K562 (cell line): ENCODE results near the gene PSMC3IP. TPM values are rescaled to one million over a fixed set of nuclear protein-coding genes. Genes with fewer than 3 reads are reported as not detected.

Experiments
- ERF ChIP-seq: fragments of 450-650 bp; formaldehyde crosslinking; IDR thresholded peaks from 2 replicates; pipeline ENCODE4 v1.4.0; 2020; ENCODE audit warnings: mild to moderate bottlenecking, mixed read lengths
- RNF2 ChIP-seq: sonication (generic); IDR thresholded peaks from 2 replicates; pipeline ENCODE4 v1.6.1; 2016
- TGIF2 ChIP-seq: sonication (generic); formaldehyde crosslinking; IDR thresholded peaks from 2 replicates; pipeline ENCODE4 v1.8.1; 2022; ENCODE audit warnings: mild to moderate bottlenecking, missing genetic modification reagents, moderate library complexity
- XRCC3 ChIP-seq: fragments of 450-650 bp; IDR thresholded peaks from 2 replicates; pipeline ENCODE4 v1.6.1; 2017; ENCODE audit warnings: mild to moderate bottlenecking, moderate library complexity
- ZFX ChIP-seq: sonication (generic); formaldehyde crosslinking; IDR thresholded peaks from 2 replicates; pipeline ENCODE4 v1.8.0; 2022; ENCODE audit warnings: mild to moderate bottlenecking, missing genetic modification reagents, moderate library complexity
- ZNF143 ChIP-seq: sonication (generic); formaldehyde crosslinking; IDR thresholded peaks from 2 replicates; pipeline ENCODE4 v1.9.0; 2022; ENCODE audit warnings: mild to moderate bottlenecking, missing genetic modification reagents
- ZNF217 ChIP-seq: sonication (generic); formaldehyde crosslinking; IDR thresholded peaks from 2 replicates; pipeline ENCODE4 v1.8.0; 2022; ENCODE audit warnings: mild to moderate bottlenecking, missing genetic modification reagents
- ZNF24 ChIP-seq: fragments of 450-650 bp; IDR thresholded peaks from 2 replicates; pipeline ENCODE4 v1.6.1; 2016
- ZNF717 ChIP-seq: fragments of 250-450 bp; sonication (Bioruptor Pico); IDR thresholded peaks from 2 replicates; pipeline ENCODE4 v1.5.0; 2021
- polyA plus RNA-seq, 8 experiments: library from polyadenylated mRNA; depleted of rRNA in 4 of 8; stranded (reverse) in 5 of 8; unstranded in 3 of 8; fragments of >200 nt; fragmentation: Nextera tagmentation in 2 of 8; fragmentation: Illumina TruSeq in 1 of 8; extraction: Ambion mirVana in 2 of 8; extraction: Trizol in 1 of 8; gene quantifications; 2 replicates each; pipeline versions ENCODE4 v1.2.1 to v1.2.3, GENCODE V29; 2011 to 2014; ENCODE audit warnings: inconsistent platforms in 1 of 8, missing spikeins in 1 of 8
- total RNA-seq, 7 experiments: library from RNA; depleted of rRNA in 6 of 7; stranded (reverse); fragments of >200 nt in 6 of 7; fragmentation: Illumina TruSeq in 2 of 7; extraction: Trizol in 2 of 7; gene quantifications; 2 replicates each; pipeline versions ENCODE4 v1.2.1 to v1.2.3, GENCODE V29; 2011 to 2021; ENCODE audit warnings: low replicate concordance in 1 of 7
- TF ChIP-seq, protein P1 (sequence below): fragments of 450-650 bp; IDR thresholded peaks from 2 replicates; pipeline ENCODE4 v1.6.1; 2016; ENCODE audit warnings: borderline replicate concordance

The PSMC3IP gene
- total and polyA plus RNA-seq, 9 of the 15 experiments (the other 6 are each of a cell fraction or from before 2014, with no cell fraction given): 13.8 to 65.6 (median 32.8) TPM

- no peak for TF ChIP-seq TGIF2 (CRISPR knock-in tag)
- no peak for TF ChIP-seq ZNF717
- peak; percentile 10; the same call in 1 of the 2 replicates for TF ChIP-seq ZNF24
- TF ChIP-seq ZNF143 (CRISPR knock-in tag): no peak
- peak; percentile 17; the same call in 1 of the 2 replicates for TF ChIP-seq RNF2
- no peak for TF ChIP-seq ZNF217 (CRISPR knock-in tag)
- no peak for TF ChIP-seq ERF (CRISPR knock-in tag)
- TF ChIP-seq, protein P1, sequence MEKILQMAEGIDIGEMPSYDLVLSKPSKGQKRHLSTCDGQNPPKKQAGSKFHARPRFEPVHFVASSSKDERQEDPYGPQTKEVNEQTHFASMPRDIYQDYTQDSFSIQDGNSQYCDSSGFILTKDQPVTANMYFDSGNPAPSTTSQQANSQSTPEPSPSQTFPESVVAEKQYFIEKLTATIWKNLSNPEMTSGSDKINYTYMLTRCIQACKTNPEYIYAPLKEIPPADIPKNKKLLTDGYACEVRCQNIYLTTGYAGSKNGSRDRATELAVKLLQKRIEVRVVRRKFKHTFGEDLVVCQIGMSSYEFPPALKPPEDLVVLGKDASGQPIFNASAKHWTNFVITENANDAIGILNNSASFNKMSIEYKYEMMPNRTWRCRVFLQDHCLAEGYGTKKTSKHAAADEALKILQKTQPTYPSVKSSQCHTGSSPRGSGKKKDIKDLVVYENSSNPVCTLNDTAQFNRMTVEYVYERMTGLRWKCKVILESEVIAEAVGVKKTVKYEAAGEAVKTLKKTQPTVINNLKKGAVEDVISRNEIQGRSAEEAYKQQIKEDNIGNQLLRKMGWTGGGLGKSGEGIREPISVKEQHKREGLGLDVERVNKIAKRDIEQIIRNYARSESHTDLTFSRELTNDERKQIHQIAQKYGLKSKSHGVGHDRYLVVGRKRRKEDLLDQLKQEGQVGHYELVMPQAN: peak; percentile 53; the same call in 1 of the 2 replicates
- no peak for TF ChIP-seq XRCC3
- peak; percentile 71 for TF ChIP-seq ZFX (CRISPR knock-in tag)
Measured at GRCh38 chr17:42536372-42537155, 41.0 kb downstream of the PSMC3IP start (continued).
